Cardiac fibroblast (primary cell): ENCODE results near the gene SLC6A19.

Experiments used
- DNase-seq, 2 donors: peaks; one replicate each; pipeline versions ENCODE4 v3.0.0 to v3.0.0-alpha.2; 2010; ENCODE audit warnings: low read depth in 2 of 2
- H3K4me3 ChIP-seq, 2 donors: replicated peaks in 1 of 2; 1 replicate in 1 of 2; 2 replicates in 1 of 2; pipeline ENCODE4 v1.5.1; 2011; ENCODE audit warnings: low read depth in 2 of 2, low read length in 2 of 2, mild to moderate bottlenecking in 2 of 2, moderate library complexity in 1 of 2
- CTCF ChIP-seq: IDR thresholded peaks from one replicate; pipeline ENCODE4 v1.5.1; 2011; ENCODE audit warnings: low read depth, mild to moderate bottlenecking, low read length, inconsistent platforms

SLC6A19 gene

GRCh38 chr5:1222621-1223277 is 21.4 kb downstream of the SLC6A19 start:
- no peak for TF ChIP-seq CTCF
- H3K4me3 ChIP-seq: no peak overlapping the region
- no peak for DNase-seq

DNA sequence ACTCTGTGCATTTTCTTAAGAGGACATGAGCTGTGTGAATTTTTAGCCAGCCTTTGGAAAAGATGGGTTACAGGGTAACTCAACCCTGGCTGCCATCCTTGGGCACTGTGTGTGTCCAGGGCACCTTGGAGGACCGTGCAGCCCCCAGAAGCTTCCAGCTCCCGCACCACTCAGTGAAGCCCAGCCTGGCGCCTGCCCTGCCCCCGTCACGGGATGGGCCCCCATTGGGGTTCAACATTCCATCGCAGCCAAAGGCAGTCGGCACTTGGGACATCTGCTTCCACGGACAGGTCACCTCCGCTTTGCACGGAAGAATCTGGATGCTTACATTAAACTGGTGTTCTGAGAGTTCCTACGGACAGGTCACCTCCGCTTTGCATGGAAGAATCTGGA is 21.9 kb downstream of the SLC6A19 start:
- no peak for DNase-seq
- H3K4me3 ChIP-seq: no peak overlapping the region
- no peak for TF ChIP-seq CTCF

GRCh38 chr5:1224631-1225030 is 23.2 kb downstream of the SLC6A19 start:
- no peak for DNase-seq
- no peak for TF ChIP-seq CTCF
- no peak overlapping the region for H3K4me3 ChIP-seq

GRCh38 chr5:1225081-1225480 is 23.7 kb downstream of the SLC6A19 start, which contains the start of gene SLC6A18:
TSS of gene SLC6A18 (plus strand) at chr5:1225381. CDS start at chr5:1225478, 97 bp downstream.
- no peak within 1 kb of the TSS for H3K4me3 ChIP-seq
- no peak for DNase-seq
- no peak for TF ChIP-seq CTCF

- no peak for DNase-seq
- TF ChIP-seq CTCF: no peak
- H3K4me3 ChIP-seq: no peak overlapping the region
These were observed 24.8 kb downstream of the SLC6A19 start for GRCh38 chr5:1226231-1226630.

- TF ChIP-seq CTCF: no peak
- DNase-seq: no peak
- no peak overlapping the region for H3K4me3 ChIP-seq
These were observed 25.6 kb downstream of the SLC6A19 start for GRCh38 chr5:1226839-1227581.

GRCh38 chr5:1227667-1228066 is 26.3 kb downstream of the SLC6A19 start:
- no peak for TF ChIP-seq CTCF
- no peak for DNase-seq

More at GRCh38 chr5:1227667-1228066, 26.3 kb downstream of the SLC6A19 start:
- H3K4me3 ChIP-seq: no peak overlapping the region
